ENCODE data around the gene TCF7L2.

GRCh38 chr10:113042868-113043267, 92.8 kb downstream of the TCF7L2 start:
- TF ChIP-seq CTCF (IDR thresholded peaks at IDR 0.05) (no peak), POLR2AphosphoS5 (IDR thresholded peaks at IDR 0.05; ENCODE audit: insufficient read depth in 1 of 2, low read depth in 1 of 2) (no peak), POLR2A (IDR thresholded peaks at IDR 0.05) (no peak)
